HEK293T (cell line): ENCODE results near the gene NFATC1.

Experiments
- ARNT ChIP-seq: fragments of 450-650 bp; IDR thresholded peaks from 2 replicates; pipeline ENCODE4 v1.6.1; 2017; ENCODE audit warnings: mild to moderate bottlenecking
- BHLHE40 ChIP-seq: fragments of 450-650 bp; IDR thresholded peaks from 2 replicates; pipeline ENCODE4 v1.6.1; 2016; ENCODE audit warnings: mild to moderate bottlenecking, moderate library complexity, borderline replicate concordance
- CTBP1 ChIP-seq: fragments of 450-650 bp; IDR thresholded peaks from 2 replicates; pipeline ENCODE4 v1.6.1; 2016; ENCODE audit warnings: borderline replicate concordance
- FOXA1 ChIP-seq: fragments of 450-650 bp; IDR thresholded peaks from 2 replicates; pipeline ENCODE4 v1.6.1; 2016; ENCODE audit warnings: mild to moderate bottlenecking
- FOXK2 ChIP-seq: fragments of 450-650 bp; IDR thresholded peaks from 2 replicates; pipeline ENCODE4 v1.6.1; 2016; ENCODE audit warnings: mild to moderate bottlenecking
- FOXM1 ChIP-seq: fragments of 450-650 bp; IDR thresholded peaks from 2 replicates; pipeline ENCODE4 v1.6.1; 2017; ENCODE audit warnings: mild to moderate bottlenecking, borderline replicate concordance
- NFRKB ChIP-seq: fragments of 450-650 bp; IDR thresholded peaks from 2 replicates; pipeline ENCODE4 v1.6.1; 2016; ENCODE audit warnings: mild to moderate bottlenecking, moderate library complexity
- SP1 ChIP-seq: fragments of 450-650 bp; IDR thresholded peaks from 2 replicates; pipeline ENCODE4 v1.6.1; 2017
- SUZ12 ChIP-seq: fragments of 450-650 bp; IDR thresholded peaks from 2 replicates; pipeline ENCODE4 v1.6.1; 2016; ENCODE audit warnings: mild to moderate bottlenecking
- TARDBP ChIP-seq: fragments of 450-650 bp; IDR thresholded peaks from 2 replicates; pipeline ENCODE4 v1.6.1; 2016

GRCh38 chr18:79570266-79571201, 174.8 kb downstream of the NFATC1 start:
- TF ChIP-seq SP1 (no peak), BHLHE40 (no peak), FOXA1 (no peak), TARDBP (no peak), FOXK2 (no peak), CTBP1 (no peak), SUZ12 (no peak), FOXM1 (no peak), NFRKB (no peak), ARNT (no peak)
